Measurements from ENCODE around the gene IPO13. TPM values are rescaled to one million over a fixed set of nuclear protein-coding genes. Genes with fewer than 3 reads are reported as not detected.

The IPO13 gene
- total RNA-seq, 2 experiments from 2014 or later = 16.2 to 16.5 TPM

GRCh38 chr1:43947061-43947873, 517 bp downstream of the IPO13 start:
- ATAC-seq (no peak), DNase-seq (peak; percentile 44)
- intact Hi-C loops (cut with micrococcal nuclease) = no loop called here

GRCh38 chr1:43947874-43948437, 1.2 kb downstream of the IPO13 start:
- H3K9me3 Mint-ChIP-seq = no peaks in the 10 kb centered on the region
- peaks cover 36% of the 10 kb centered on the region for H3K4me1 Mint-ChIP-seq (ENCODE audit: low read depth)
- H3K27ac Mint-ChIP-seq = no peak overlapping the region
- intact Hi-C loops (cut with micrococcal nuclease) = no loop called here
- ChIA-PET POLR2A (interaction anchor here (1.1 to 1.3 kb wide), 6 partner anchors 13 to 32 kb away, joined by 3 to 9 read pairs (median 4); partner anchors contain the start of genes ATP6V0B and DPH2), CTCF (interaction anchor here (1.0 to 8.8 kb wide), 6 partner anchors 12 to 185 kb away, joined by 3 to 185 read pairs (median 4); partner anchors contain the start of gene ARTN)
- DNase-seq (no peak), ATAC-seq (no peak)
- H3K4me3 Mint-ChIP-seq = peak overlapping the region; percentile 94
- TF ChIP-seq CTCF (IDR thresholded peaks at IDR 0.05) = no peak
- H3K36me3 Mint-ChIP-seq (ENCODE audit: low read depth) = no peaks in the 10 kb centered on the region
- H3K27me3 Mint-ChIP-seq = no peaks in the 10 kb centered on the region

More at GRCh38 chr1:43947061-43947873, 517 bp downstream of the IPO13 start:
- Mint-ChIP-seq H3K36me3 (ENCODE audit: low read depth) (no peaks in the 10 kb centered on the region), H3K27ac (peak overlapping the region; percentile 90), H3K4me3 (peak overlapping the region; percentile 94), H3K9me3 (no peaks in the 10 kb centered on the region), H3K4me1 (ENCODE audit: low read depth) (peaks cover 38% of the 10 kb centered on the region), H3K27me3 (no peaks in the 10 kb centered on the region)
- no peak for TF ChIP-seq CTCF (IDR thresholded peaks at IDR 0.05)
- ChIA-PET POLR2A (interaction anchor here (1.0 to 1.7 kb wide), 8 partner anchors 12 to 295 kb away, joined by 3 to 9 read pairs (median 4); partner anchors contain the start of genes ATP6V0B and DPH2), CTCF (interaction anchor here (0.9 to 8.8 kb wide), 11 partner anchors 11 to 296 kb away, joined by 3 to 185 read pairs (median 3); partner anchors contain the start of genes ARTN and ATP6V0B)

GRCh38 chr1:43949678-43950077, 2.9 kb downstream of the IPO13 start:
- intact Hi-C loops (cut with micrococcal nuclease) = no loop called here
- Mint-ChIP-seq H3K36me3 (ENCODE audit: low read depth) (no peaks in the 10 kb centered on the region), H3K4me1 (ENCODE audit: low read depth) (peaks cover 33% of the 10 kb centered on the region), H3K27ac (no peak overlapping the region), H3K27me3 (no peaks in the 10 kb centered on the region), H3K9me3 (no peaks in the 10 kb centered on the region), H3K4me3 (no peak overlapping the region)
- no peak for TF ChIP-seq CTCF (IDR thresholded peaks at IDR 0.05)
- ChIA-PET POLR2A (interaction anchor here (0.9 to 1.8 kb wide), 3 partner anchors 13 to 243 kb away, joined by 3 to 6 read pairs (median 4); partner anchors contain the start of gene ATP6V0B), CTCF (interaction anchor here (0.9 to 8.8 kb wide), 4 partner anchors 15 to 186 kb away, joined by 3 to 185 read pairs (median 4); partner anchors contain the start of gene ARTN)
- DNase-seq (no peak), ATAC-seq (no peak)

- Mint-ChIP-seq H3K9me3 (no peaks in the 10 kb centered on the region), H3K4me1 (ENCODE audit: low read depth) (peaks cover 24% of the 10 kb centered on the region), H3K4me3 (no peak overlapping the region), H3K36me3 (ENCODE audit: low read depth) (no peaks in the 10 kb centered on the region), H3K27ac (no peak overlapping the region), H3K27me3 (no peaks in the 10 kb centered on the region)
- POLR2A ChIA-PET = interaction anchor here (1.0 to 1.8 kb wide), 4 partner anchors 19 to 244 kb away, joined by 3 to 6 read pairs (median 4); partner anchors contain the start of genes ATP6V0B and DPH2
- DNase-seq (no peak), ATAC-seq (no peak)
- CTCF ChIA-PET = interaction anchor here (0.7 to 8.8 kb wide), 4 partner anchors 16 to 188 kb away, joined by 3 to 185 read pairs (median 5); partner anchors contain the start of genes ARTN and SLC6A9
- TF ChIP-seq CTCF (IDR thresholded peaks at IDR 0.05) = no peak
- intact Hi-C loops (cut with micrococcal nuclease) = no loop called here
Measured at GRCh38 chr1:43951021-43951985, 4.6 kb downstream of the IPO13 start.
